Smooth muscle cell (in vitro differentiated cells): ENCODE measurements around the gene METTL24. TPM values are rescaled to one million over a fixed set of nuclear protein-coding genes. Genes with fewer than 3 reads are reported as not detected.

Source experiments
- DNase-seq: peaks from one replicate; lab custom pipeline; 2025; ENCODE audit not compliant: unreplicated experiment; lab: John Stamatoyannopoulos, UW
- H2AFZ ChIP-seq: fragments of 200-600 bp; sonication (generic); 2 replicates; pipeline ENCODE4 v1.6.0; 2016; ENCODE audit warnings: antibody characterized with exemption, low read depth, mild to moderate bottlenecking
- H3F3A ChIP-seq: fragments of 200-600 bp; sonication (generic); 2 replicates; pipeline ENCODE4 v1.6.0; 2017; ENCODE audit warnings: antibody characterized with exemption, low read depth
- H3K27ac ChIP-seq: fragments of 200-600 bp; sonication (generic); 2 replicates; pipeline ENCODE4 v1.5.1; 2016; ENCODE audit warnings: low read depth, mild to moderate bottlenecking
- H3K27me3 ChIP-seq: fragments of 200-600 bp; sonication (generic); 2 replicates; pipeline ENCODE4 v1.6.1; 2016; ENCODE audit warnings: low read depth, mild to moderate bottlenecking
- H3K36me3 ChIP-seq: fragments of 200-600 bp; sonication (generic); 2 replicates; pipeline ENCODE4 v1.5.1; 2016; ENCODE audit warnings: low read depth
- H3K4me1 ChIP-seq: fragments of 200-600 bp; sonication (generic); 2 replicates; pipeline ENCODE4 v1.5.1; 2016; ENCODE audit warnings: low read depth
- H3K4me2 ChIP-seq: fragments of 200-600 bp; sonication (generic); 2 replicates; pipeline ENCODE4 v1.6.0; 2016; ENCODE audit warnings: mild to moderate bottlenecking
- H3K4me3 ChIP-seq: fragments of 200-600 bp; sonication (generic); 2 replicates; pipeline ENCODE4 v1.5.1; 2016; ENCODE audit warnings: mild to moderate bottlenecking
- H3K79me2 ChIP-seq: fragments of 200-600 bp; sonication (generic); 2 replicates; pipeline ENCODE4 v1.6.0; 2016; ENCODE audit warnings: low read depth, mild to moderate bottlenecking
- H3K9ac ChIP-seq: fragments of 200-600 bp; sonication (generic); 2 replicates; pipeline ENCODE4 v1.6.0; 2016; ENCODE audit warnings: low read depth
- H3K9me3 ChIP-seq: fragments of 200-600 bp; sonication (generic); replicated peaks from 2 replicates; pipeline ENCODE4 v1.5.1; 2016; ENCODE audit warnings: low read depth
- H4K20me1 ChIP-seq: fragments of 200-600 bp; sonication (generic); 2 replicates; pipeline ENCODE4 v1.6.0; 2016; ENCODE audit warnings: low read depth
- CTCF ChIP-seq: fragments of 200-600 bp; sonication (generic); IDR thresholded peaks from 2 replicates; pipeline ENCODE4 v1.5.1; 2017; ENCODE audit warnings: borderline replicate concordance, mild to moderate bottlenecking, antibody characterized with exemption; ENCODE audit not compliant: insufficient read depth, poor library complexity, severe bottlenecking
- WGBS: methylation state at CpG from one replicate; pipeline ENCODE4 v1.1.7; 2016; ENCODE audit warnings: low lambda C conversion rate; 5-methylcytosine and 5-hydroxymethylcytosine counted together
- polyA plus RNA-seq: library from polyadenylated mRNA; unstranded; fragments of >200 nt; fragmentation: Nextera tagmentation; extraction: Ambion mirVana; gene quantifications from 2 replicates; pipeline ENCODE4 v1.2.1, GENCODE V29; 2016
- total RNA-seq: library from RNA; depleted of rRNA; stranded (reverse); fragments of >200 nt; gene quantifications from 2 replicates; pipeline ENCODE4 v1.2.3, GENCODE V29; 2014

The METTL24 gene, protein sequence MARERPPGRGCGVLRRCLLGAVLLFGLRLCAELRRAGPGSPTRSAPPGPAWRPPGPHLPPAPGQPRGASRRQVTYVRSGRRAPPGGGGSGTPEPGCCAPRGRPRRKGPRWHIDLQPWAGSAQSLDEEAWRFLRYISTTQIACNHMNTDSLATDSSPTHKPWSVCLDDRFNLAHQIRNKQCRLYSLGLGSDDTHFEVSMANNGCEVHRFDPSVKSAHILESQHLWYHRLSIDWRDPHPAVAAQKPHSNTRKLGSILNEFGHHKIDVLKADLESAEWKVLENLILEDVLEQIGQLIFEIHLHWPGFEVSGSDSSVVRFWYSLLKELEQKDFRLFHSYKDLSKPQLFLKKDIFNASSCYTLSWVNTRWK
- total RNA-seq (2.6 and 3.3 TPM in 2 replicates), polyA plus RNA-seq (0.74 and 2.0 TPM in 2 replicates)

DNA sequence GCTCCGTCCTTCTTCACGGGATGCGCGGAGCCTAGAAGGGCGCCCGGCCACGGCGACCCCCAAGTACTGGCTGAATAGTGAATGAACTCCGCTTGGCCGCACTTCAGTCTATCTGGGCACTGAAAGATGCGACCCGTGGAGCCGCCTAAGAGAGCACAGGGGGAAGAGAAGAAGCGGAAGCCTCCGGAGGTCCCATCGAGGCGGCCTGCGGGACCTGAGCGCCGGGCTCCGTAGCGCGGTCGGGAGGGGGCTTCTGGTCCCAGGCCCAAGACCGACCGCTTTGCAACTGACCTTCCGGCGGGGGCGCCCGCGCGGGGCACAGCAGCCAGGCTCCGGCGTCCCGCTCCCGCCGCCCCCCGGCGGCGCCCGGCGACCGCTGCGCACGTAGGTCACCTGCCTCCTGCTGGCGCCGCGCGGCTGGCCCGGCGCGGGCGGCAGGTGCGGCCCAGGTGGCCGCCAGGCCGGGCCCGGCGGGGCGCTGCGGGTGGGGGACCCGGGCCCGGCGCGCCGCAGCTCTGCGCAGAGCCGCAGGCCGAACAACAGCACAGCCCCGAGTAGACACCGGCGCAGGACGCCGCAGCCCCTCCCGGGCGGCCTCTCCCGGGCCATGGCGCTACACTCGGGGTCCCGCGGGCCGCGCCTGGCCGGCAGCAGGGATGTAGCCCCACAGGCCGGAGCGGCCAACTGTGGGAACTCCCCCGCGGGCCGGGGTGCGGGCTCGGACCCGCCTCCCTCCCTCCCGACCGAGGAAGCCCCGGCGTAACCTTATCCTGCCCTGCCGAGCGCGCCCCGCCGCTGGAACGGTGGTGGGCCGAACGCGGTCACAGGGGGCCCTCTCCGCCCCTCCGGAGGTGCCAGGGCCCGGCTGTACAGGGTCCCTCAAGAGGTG, at the start of gene METTL24:
METTL24 (minus strand) TSS at position 686 of the 889 bp plus-strand sequence; CDS start at position 609, 77 bp downstream.
- no peak within 1 kb of the TSS for H3K27ac ChIP-seq
- H3K4me2 ChIP-seq = peak within 1 kb of the TSS; percentile 99
- H3F3A ChIP-seq = no peaks in the 10 kb centered on the region
- H2AFZ ChIP-seq = peak within 1 kb of the TSS; percentile 94
- H3K9me3 ChIP-seq = no peaks in the 10 kb centered on the region
- WGBS = 2% methylated on average over 71 of the region's 107 CpGs
- no peaks in the 10 kb centered on the region for H3K79me2 ChIP-seq
- TF ChIP-seq CTCF = no peak
- no peak within 1 kb of the TSS for H3K9ac ChIP-seq
- no peak for DNase-seq
- no peaks in the 10 kb centered on the region for H3K36me3 ChIP-seq
- peaks cover 25% of the 10 kb centered on the region for H3K27me3 ChIP-seq
- peaks cover 56% of the 10 kb centered on the region for H3K4me1 ChIP-seq
- H3K4me3 ChIP-seq = peak within 1 kb of the TSS; percentile 71
- no peaks in the 10 kb centered on the region for H4K20me1 ChIP-seq

GRCh38 chr6:110404607-110405006, 46.5 kb upstream of the METTL24 start:
- Histone ChIP-seq H3K27me3 (no peaks in the 10 kb centered on the region), H3K4me2 (no peak overlapping the region), H3K4me3 (no peak overlapping the region), H3K9ac (no peak overlapping the region), H2AFZ (no peak overlapping the region), H3K36me3 (no peaks in the 10 kb centered on the region), H3F3A (no peaks in the 10 kb centered on the region), H3K9me3 (no peaks in the 10 kb centered on the region), H3K27ac (no peak overlapping the region), H3K4me1 (no peaks in the 10 kb centered on the region), H3K79me2 (no peaks in the 10 kb centered on the region), H4K20me1 (no peaks in the 10 kb centered on the region)
- no peak for TF ChIP-seq CTCF
- WGBS = 70% methylated on average over 8 of the region's 8 CpGs
- DNase-seq = no peak

DNA sequence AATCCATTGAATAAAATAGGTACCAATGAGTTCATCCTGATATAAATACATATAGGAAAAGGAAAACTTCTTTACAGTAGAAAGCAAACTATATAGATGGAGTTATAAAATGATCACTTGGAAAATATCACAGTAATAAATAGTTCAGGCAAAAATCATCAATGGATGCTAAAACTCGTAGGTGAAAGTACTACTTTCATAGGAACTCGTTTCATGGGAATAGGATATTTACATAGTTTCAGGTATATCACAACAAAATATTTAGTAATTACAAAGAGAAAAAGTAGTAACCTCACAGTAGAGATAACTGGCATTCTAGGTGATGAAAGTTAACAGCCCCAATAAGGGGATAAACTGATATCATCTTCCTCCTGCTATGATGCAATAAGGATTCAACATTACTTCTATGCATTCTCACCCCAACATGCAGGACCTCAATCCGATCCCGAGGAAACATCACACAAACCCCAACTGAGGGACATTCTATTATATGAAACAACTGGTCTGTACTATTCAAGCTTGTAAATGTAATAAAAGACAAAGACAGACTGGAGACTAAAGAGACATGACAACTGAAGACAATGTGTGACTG, 43.5 kb upstream of the METTL24 start:
- H3K4me3 ChIP-seq = no peak overlapping the region
- H3K9me3 ChIP-seq = no peaks in the 10 kb centered on the region
- no peak overlapping the region for H3K9ac ChIP-seq
- no peak for TF ChIP-seq CTCF
- WGBS = 89% methylated on average over 4 of the region's 4 CpGs
- DNase-seq = no peak
- no peak overlapping the region for H3K27ac ChIP-seq
- no peaks in the 10 kb centered on the region for H3K27me3 ChIP-seq
- H4K20me1 ChIP-seq = no peaks in the 10 kb centered on the region
- no peaks in the 10 kb centered on the region for H3K36me3 ChIP-seq
- no peaks in the 10 kb centered on the region for H3K4me1 ChIP-seq
- H2AFZ ChIP-seq = no peak overlapping the region
- H3K4me2 ChIP-seq = no peak overlapping the region
- no peaks in the 10 kb centered on the region for H3F3A ChIP-seq
- no peaks in the 10 kb centered on the region for H3K79me2 ChIP-seq
